K562 (cell line): Measurements from ENCODE around the gene SLC35E2B. TPM values are rescaled to one million over a fixed set of nuclear protein-coding genes. Genes with fewer than 3 reads are reported as not detected.

Experiments
- DIDO1 ChIP-seq: fragments of 450-650 bp; IDR thresholded peaks from 2 replicates; pipeline ENCODE4 v1.6.1; 2016; ENCODE audit warnings: low read depth, missing biosample characterization, missing genetic modification characterization
- E2F1 ChIP-seq: sonication (generic); formaldehyde crosslinking; IDR thresholded peaks from 2 replicates; pipeline ENCODE4 v1.8.1; 2023; ENCODE audit warnings: mild to moderate bottlenecking, missing genetic modification reagents, moderate library complexity
- E2F5 ChIP-seq: sonication (generic); formaldehyde crosslinking; IDR thresholded peaks from 2 replicates; pipeline ENCODE4 v1.8.0; 2022; ENCODE audit warnings: mild to moderate bottlenecking, missing genetic modification reagents
- MIER1 ChIP-seq: fragments of 450-650 bp; IDR thresholded peaks from 2 replicates; pipeline ENCODE4 v1.6.1; 2016; ENCODE audit warnings: antibody characterized with exemption, mild to moderate bottlenecking, low read depth
- MLLT1 ChIP-seq, 2 experiments: fragments of 450-650 bp; IDR thresholded peaks; 2 replicates each; pipeline ENCODE4 v1.6.1; 2016
- MYNN ChIP-seq, 2 experiments: sonication (generic); formaldehyde crosslinking in 1 of 2; IDR thresholded peaks; 2 replicates each; pipeline versions ENCODE4 v1.5.0 to v1.6.1; 2016 to 2020; ENCODE audit warnings: antibody characterized with exemption in 1 of 2, missing genetic modification reagents in 1 of 2
- SRSF7 ChIP-seq: fragments of 200-400 bp; formaldehyde crosslinking; optimal IDR thresholded peaks from 2 replicates; pipeline ENCODE3; 2017; ENCODE audit warnings: mild to moderate bottlenecking, low read depth, low read length
- ZNF263 ChIP-seq: sonication (generic); formaldehyde crosslinking; IDR thresholded peaks from 2 replicates; pipeline ENCODE4 v1.8.0; 2022; ENCODE audit warnings: mild to moderate bottlenecking, missing genetic modification reagents, borderline replicate concordance
- polyA plus RNA-seq, 8 experiments: library from polyadenylated mRNA; depleted of rRNA in 4 of 8; stranded (reverse) in 5 of 8; unstranded in 3 of 8; fragments of >200 nt; fragmentation: Nextera tagmentation in 2 of 8; fragmentation: Illumina TruSeq in 1 of 8; extraction: Ambion mirVana in 2 of 8; extraction: Trizol in 1 of 8; gene quantifications; 2 replicates each; pipeline versions ENCODE4 v1.2.1 to v1.2.3, GENCODE V29; 2011 to 2014; ENCODE audit warnings: inconsistent platforms in 1 of 8, missing spikeins in 1 of 8
- total RNA-seq, 7 experiments: library from RNA; depleted of rRNA in 6 of 7; stranded (reverse); fragments of >200 nt in 6 of 7; fragmentation: Illumina TruSeq in 2 of 7; extraction: Trizol in 2 of 7; gene quantifications; 2 replicates each; pipeline versions ENCODE4 v1.2.1 to v1.2.3, GENCODE V29; 2011 to 2021; ENCODE audit warnings: low replicate concordance in 1 of 7

SLC35E2B gene
- total and polyA plus RNA-seq, 9 of the 15 experiments (the other 6 are each of a cell fraction or from before 2014, with no cell fraction given) = 4.7 to 44.6 (median 20.7) TPM

GRCh38 chr1:1670866-1671265, 21.7 kb downstream of the SLC35E2B start (continued):
- no peak for TF ChIP-seq MLLT1 (IDR thresholded peaks at IDR 0.05)
- no peak for TF ChIP-seq E2F5 (CRISPR knock-in tag)
- TF ChIP-seq MIER1 = no peak
- no peak for TF ChIP-seq SRSF7
- no peak for TF ChIP-seq ZNF263
- TF ChIP-seq DIDO1 (tag) = no peak
- no peak for TF ChIP-seq E2F1
- TF ChIP-seq MYNN (IDR thresholded peaks at IDR 0.05) = no peak
- no peak for TF ChIP-seq MYNN (CRISPR knock-in tag; IDR thresholded peaks at IDR 0.05)
